ENCODE data around the gene VIT. TPM values are rescaled to one million over a fixed set of nuclear protein-coding genes. Genes with fewer than 3 reads are reported as not detected.

The VIT gene
- total RNA-seq, 4 donors from 2014 or later, result 21.3 to 42.7 (median 28.9) TPM

DNA sequence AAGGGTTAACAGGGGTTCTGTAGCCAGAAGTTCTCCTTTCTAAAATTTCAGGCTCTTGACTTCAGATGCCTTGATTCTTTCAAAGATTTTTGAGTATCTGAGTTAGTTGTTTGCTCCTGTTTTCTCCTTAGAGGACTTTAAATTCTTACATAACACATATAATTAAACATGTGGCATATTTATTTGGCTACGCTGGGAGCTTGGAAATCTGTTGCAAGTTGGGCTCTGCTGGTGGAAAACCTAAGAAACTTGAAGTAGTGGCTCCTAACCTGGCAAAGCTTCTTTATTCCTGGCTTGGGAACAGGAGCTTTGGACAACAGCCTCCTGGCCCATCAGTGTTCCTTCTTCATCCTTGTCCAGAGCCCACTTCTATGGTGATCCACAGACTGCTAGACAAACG is 72.6 kb downstream of the VIT start:
- no peak overlapping the region for H3K27ac ChIP-seq
- 80% methylated on average over 1 of the region's 2 CpGs; no CpG with 5 or more reads in 1 of the 2 donors for WGBS, 2 donors (ENCODE audit: low coverage in 1 of 2)
- no peaks in the 10 kb centered on the region for H3K27me3 ChIP-seq
- no peak for ATAC-seq
- TF ChIP-seq EP300 (IDR thresholded peaks at IDR 0.05), result no peak
- no peak for TF ChIP-seq POLR2A (IDR thresholded peaks at IDR 0.05)
- no peak for TF ChIP-seq CTCF (IDR thresholded peaks at IDR 0.05)
- TF ChIP-seq POLR2AphosphoS5 (IDR thresholded peaks at IDR 0.05), result no peak
- no peaks in the 10 kb centered on the region for H3K4me1 ChIP-seq
- H3K4me3 ChIP-seq, result no peak overlapping the region
- no peaks in the 10 kb centered on the region for H3K9me3 ChIP-seq
- H3K36me3 ChIP-seq, result no peaks in the 10 kb centered on the region

GRCh38 chr2:36770542-36771287 is 74.2 kb downstream of the VIT start:
- no peaks in the 10 kb centered on the region for H3K27me3 ChIP-seq
- no peaks in the 10 kb centered on the region for H3K36me3 ChIP-seq
- H3K27ac ChIP-seq, result no peak overlapping the region
- no peaks in the 10 kb centered on the region for H3K4me1 ChIP-seq
- no peak for ATAC-seq
- WGBS, 2 donors (ENCODE audit: low coverage in 1 of 2), result 9 to 67% methylated on average over 3 to 10 of the region's 11 CpGs
- H3K9me3 ChIP-seq, result no peaks in the 10 kb centered on the region
- no peak overlapping the region for H3K4me3 ChIP-seq
- TF ChIP-seq EP300 (IDR thresholded peaks at IDR 0.05) (no peak), CTCF (IDR thresholded peaks at IDR 0.05) (peak in 2 of 4 experiments; percentile 15 to 44)

DNA sequence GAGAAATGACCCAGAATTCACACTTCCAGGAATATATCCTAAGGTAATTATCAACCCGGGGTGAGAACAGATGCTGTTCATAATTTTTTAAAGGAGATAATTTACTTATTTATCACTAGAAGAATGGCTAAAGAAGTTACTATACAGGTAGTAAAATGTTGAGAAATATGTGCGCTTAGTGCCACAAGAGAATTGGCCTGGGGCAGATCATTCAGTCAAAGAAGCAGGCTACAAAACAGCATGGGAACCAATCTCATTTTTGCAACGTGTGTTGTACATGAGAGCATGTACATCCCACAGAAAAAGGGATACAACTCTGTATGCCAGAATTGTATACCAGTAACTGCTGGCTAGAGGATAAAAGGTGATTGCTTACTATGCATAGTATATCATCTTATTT is 75.2 kb downstream of the VIT start:
- no peak overlapping the region for H3K27ac ChIP-seq
- H3K27me3 ChIP-seq, result no peaks in the 10 kb centered on the region
- WGBS, 2 donors (ENCODE audit: low coverage in 1 of 2), result 75 to 76% methylated on average over 1 to 3 of the region's 3 CpGs
- H3K9me3 ChIP-seq, result no peaks in the 10 kb centered on the region
- no peaks in the 10 kb centered on the region for H3K4me1 ChIP-seq
- H3K4me3 ChIP-seq, result no peak overlapping the region
- TF ChIP-seq EP300 (IDR thresholded peaks at IDR 0.05) (no peak), POLR2A (IDR thresholded peaks at IDR 0.05) (no peak), POLR2AphosphoS5 (IDR thresholded peaks at IDR 0.05) (no peak), CTCF (IDR thresholded peaks at IDR 0.05) (no peak)
- no peak for ATAC-seq
- no peaks in the 10 kb centered on the region for H3K36me3 ChIP-seq

DNA sequence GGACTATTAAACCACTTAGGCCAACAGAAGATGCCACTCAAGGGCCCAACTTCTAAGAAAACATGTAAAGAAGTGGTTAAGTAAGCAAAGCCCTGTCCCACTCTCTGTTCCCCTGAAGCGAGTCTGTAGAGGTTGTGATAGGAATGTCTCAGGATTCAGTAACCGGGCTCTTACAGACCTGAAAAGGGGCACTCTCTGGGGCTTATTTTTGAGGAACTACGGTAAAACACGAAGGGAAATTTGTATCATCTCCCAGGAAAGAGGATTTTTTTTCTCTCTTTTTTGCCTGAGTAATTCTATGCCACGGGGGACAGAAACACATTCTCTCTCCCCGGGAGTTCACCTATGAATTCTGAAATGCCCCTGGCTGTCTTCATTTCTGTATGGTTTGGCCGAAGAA is 77.4 kb downstream of the VIT start:
- Histone ChIP-seq H3K9me3 (no peaks in the 10 kb centered on the region), H3K4me1 (no peaks in the 10 kb centered on the region), H3K4me3 (no peak overlapping the region), H3K27ac (no peak overlapping the region), H3K36me3 (no peaks in the 10 kb centered on the region), H3K27me3 (no peaks in the 10 kb centered on the region)
- 79 to 94% methylated on average over 5 to 6 of the region's 7 CpGs for WGBS, 2 donors (ENCODE audit: low coverage in 1 of 2)
- no peak for TF ChIP-seq POLR2A (IDR thresholded peaks at IDR 0.05)
- ATAC-seq, result no peak

GRCh38 chr2:36775261-36775660 is 78.8 kb downstream of the VIT start:
- no peaks in the 10 kb centered on the region for H3K4me1 ChIP-seq
- no peaks in the 10 kb centered on the region for H3K36me3 ChIP-seq
- WGBS, 2 donors (ENCODE audit: low coverage in 1 of 2), result 82 to 84% methylated on average over 3 of the region's 3 CpGs
- no peak for ATAC-seq
- no peaks in the 10 kb centered on the region for H3K27me3 ChIP-seq
- H3K27ac ChIP-seq, result no peak overlapping the region
- TF ChIP-seq POLR2AphosphoS5 (IDR thresholded peaks at IDR 0.05) (no peak), POLR2A (IDR thresholded peaks at IDR 0.05) (no peak), EP300 (IDR thresholded peaks at IDR 0.05) (no peak), CTCF (IDR thresholded peaks at IDR 0.05) (no peak)
- no peak overlapping the region for H3K4me3 ChIP-seq
- H3K9me3 ChIP-seq, result no peaks in the 10 kb centered on the region
